HepG2 (cell line): ENCODE results near the gene STARD13. TPM values are rescaled to one million over a fixed set of nuclear protein-coding genes. Genes with fewer than 3 reads are reported as not detected.

Experiments used
- ATAC-seq: fragments of 200-7000 bp; cut with Tn5 transposase; 3 replicates; pipeline ENCODE4 v1.9.1; 2020; ENCODE audit warnings: mild to moderate bottlenecking, moderate library complexity
- BruUV-seq: library from RNA; stranded (reverse); fragments of 400-500 nt; replicated peaks from 2 replicates; lab custom pipeline; 2021; lab: Mats Ljungman, UMichigan
- CTCF ChIA-PET: fragments of 300-600 bp; formaldehyde crosslinking; extraction: SDS; loops from one replicate; lab custom pipeline; 2021; ENCODE audit warnings: low total read pairs, inconsistent platforms, low intra/inter-chr PET ratio; lab: Yijun Ruan, JAX
- POLR2A ChIA-PET: fragments of 350-600 bp; sonication (Branson Sonifier 250); formaldehyde crosslinking; loops from one replicate; lab custom pipeline; 2020; ENCODE audit warnings: antibody characterized with exemption, inconsistent platforms; lab: Yijun Ruan, JAX
- DNase-seq: peaks from one replicate; pipeline ENCODE4 v3.0.0-alpha.2; 2015; ENCODE audit warnings: low spot score
- FAIRE-seq: peaks from 3 replicates; lab custom pipeline; 2011; peaks lifted over from hg19 to GRCh38; lab: Jason Lieb, UNC
- H2AFZ ChIP-seq: one replicate; pipeline ENCODE4 v1.6.1; 2011; ENCODE audit warnings: low read length, inconsistent platforms
- H3K27ac ChIP-seq: fragments of 300-600 bp; 3 replicates; pipeline ENCODE4 v1.8.0; 2011; ENCODE audit warnings: mixed run types, mild to moderate bottlenecking, mixed read lengths, low read length, inconsistent platforms; ENCODE audit not compliant: insufficient read depth; ENCODE audit errors: extremely low read length
- H3K27me3 ChIP-seq, 2 experiments: fragments of 200-600 bp in 1 of 2; 2 replicates in 1 of 2; 3 replicates in 1 of 2; pipeline versions ENCODE4 v1.6.0 to v1.8.0; 2011; ENCODE audit warnings: low read length in 2 of 2, mild to moderate bottlenecking in 2 of 2, moderate library complexity in 2 of 2, inconsistent platforms in 1 of 2; ENCODE audit not compliant: insufficient read depth in 2 of 2, control insufficient read depth in 1 of 2
- H3K36me3 ChIP-seq, 2 experiments: fragments of 200-600 bp in 1 of 2; replicated peaks in 1 of 2; 2 replicates in 1 of 2; 3 replicates in 1 of 2; pipeline versions ENCODE4 v1.5.1 to v1.8.0; 2011; ENCODE audit warnings: low read length in 2 of 2, inconsistent platforms in 1 of 2; ENCODE audit not compliant: insufficient read depth in 2 of 2, control insufficient read depth in 1 of 2
- H3K4me1 ChIP-seq: 2 replicates; pipeline ENCODE4 v1.5.1; 2012; ENCODE audit warnings: low read length, inconsistent platforms; ENCODE audit not compliant: insufficient read depth
- H3K4me2 ChIP-seq: 2 replicates; pipeline ENCODE4 v1.6.0; 2011; ENCODE audit warnings: low read depth, low read length, inconsistent platforms
- H3K4me3 ChIP-seq, 3 experiments: fragments of 200-600 bp in 1 of 3; sonication (generic), shearing (Covaris generic) in 1 of 3; replicated peaks in 1 of 3; 2 replicates each; pipeline ENCODE4 v1.5.1; 2011 to 2016; ENCODE audit warnings: low read length in 3 of 3, inconsistent platforms in 2 of 3, low read depth in 2 of 3, mild to moderate bottlenecking in 2 of 3, control low read depth in 1 of 3, mixed read lengths in 1 of 3; ENCODE audit not compliant: insufficient read depth in 1 of 3
- H3K79me2 ChIP-seq: one replicate; pipeline ENCODE4 v1.6.1; 2011; ENCODE audit warnings: low read length, inconsistent platforms; ENCODE audit not compliant: insufficient read depth
- H3K9ac ChIP-seq: 2 replicates; pipeline ENCODE4 v1.6.0; 2011; ENCODE audit warnings: mild to moderate bottlenecking, low read depth, low read length, inconsistent platforms; ENCODE audit not compliant: insufficient read depth
- H3K9me3 ChIP-seq: 2 replicates; pipeline ENCODE4 v1.5.1; 2012; ENCODE audit warnings: mild to moderate bottlenecking, low read length
- H4K20me1 ChIP-seq: 2 replicates; pipeline ENCODE4 v1.6.0; 2011; ENCODE audit warnings: inconsistent platforms, mild to moderate bottlenecking, low read length, moderate library complexity; ENCODE audit not compliant: insufficient read depth
- ASH2L ChIP-seq: fragments of 300-600, 200-600 bp; sonication (generic); IDR thresholded peaks from 2 replicates; pipeline ENCODE4 v1.7.0; 2017; ENCODE audit warnings: low read depth, mild to moderate bottlenecking, moderate library complexity, mixed read lengths, low read length; ENCODE audit not compliant: insufficient read length
- KAT7 ChIP-seq: IDR thresholded peaks from 2 replicates; pipeline ENCODE4 v1.6.1; 2018; ENCODE audit warnings: borderline replicate concordance, missing compliant biosample characterization
- NCOA5 ChIP-seq: sonication (generic); formaldehyde crosslinking; IDR thresholded peaks from 2 replicates; pipeline ENCODE4 v1.4.0; 2020; ENCODE audit warnings: missing genetic modification reagents
- NR2C2 ChIP-seq: sonication (generic); formaldehyde crosslinking; IDR thresholded peaks from 2 replicates; pipeline ENCODE4 v1.4.0; 2020; ENCODE audit warnings: missing genetic modification reagents, mild to moderate bottlenecking, moderate library complexity, borderline replicate concordance
- SOX6 ChIP-seq, 2 experiments: fragments of 450-650 bp in 1 of 2; sonication (generic) in 1 of 2; formaldehyde crosslinking in 1 of 2; IDR thresholded peaks; 2 replicates each; pipeline versions ENCODE4 v1.4.0 to v1.6.1; 2017 to 2020; ENCODE audit warnings: antibody characterized with exemption in 1 of 2, mild to moderate bottlenecking in 1 of 2, missing genetic modification reagents in 1 of 2
- ZFX ChIP-seq: sonication (generic); formaldehyde crosslinking; IDR thresholded peaks from 2 replicates; pipeline ENCODE4 v1.4.0; 2020; ENCODE audit warnings: mild to moderate bottlenecking, low read depth, missing genetic modification reagents, moderate library complexity
- ZNF136 ChIP-seq: sonication (generic); formaldehyde crosslinking; IDR thresholded peaks from 2 replicates; pipeline ENCODE4 v1.8.1; 2022; ENCODE audit warnings: low read depth, mild to moderate bottlenecking, moderate library complexity, missing genetic modification reagents
- ZNF607 ChIP-seq: sonication (generic); formaldehyde crosslinking; IDR thresholded peaks from 2 replicates; pipeline ENCODE4 v1.5.1; 2020; ENCODE audit warnings: missing genetic modification reagents, mild to moderate bottlenecking, borderline replicate concordance
- ZNF761 ChIP-seq: sonication (generic); formaldehyde crosslinking; conservative IDR thresholded peaks from 2 replicates; pipeline ENCODE4 v1.4.0; 2020; ENCODE audit warnings: mild to moderate bottlenecking, missing genetic modification reagents
- ZNF775 ChIP-seq: sonication (generic); formaldehyde crosslinking; IDR thresholded peaks from 2 replicates; pipeline ENCODE4 v1.4.0; 2020; ENCODE audit warnings: missing genetic modification reagents, mild to moderate bottlenecking, moderate library complexity, borderline replicate concordance
- WGBS: methylation state at CpG from one replicate; pipeline ENCODE4 v1.1.6; 2017; ENCODE audit warnings: low lambda C conversion rate; 5-methylcytosine and 5-hydroxymethylcytosine counted together
- in situ Hi-C: cut with HindIII; loops from 2 replicates; pipeline ENCODE4 v1.10.0; 2017; ENCODE audit warnings: low pct_unique_long_range_greater_than_20kb; ENCODE audit not compliant: extremely low pct_ligation_motif_present
- intact Hi-C: fragments of 100-400 bp; cut with micrococcal nuclease; formaldehyde crosslinking; loops from one replicate; pipeline ENCODE4 v1.10.0; 2022; ENCODE audit not compliant: unreplicated experiment
- polyA plus RNA-seq, 8 experiments: library from polyadenylated mRNA; depleted of rRNA in 3 of 8; stranded (reverse) in 7 of 8; unstranded in 1 of 8; fragments of >200 nt; fragmentation: Illumina TruSeq in 4 of 8; extraction: Trizol in 4 of 8; gene quantifications; 2 replicates each; pipeline versions ENCODE4 v1.2.1 to v1.2.3, GENCODE V29; 2011 to 2016; ENCODE audit warnings: low read depth in 4 of 8, missing spikeins in 1 of 8, mixed read lengths in 1 of 8; ENCODE audit not compliant: insufficient read depth in 1 of 8
- total RNA-seq, 5 experiments: library from RNA; depleted of rRNA; stranded (reverse); fragments of >200 nt; fragmentation: Illumina TruSeq; extraction: Trizol; gene quantifications; 2 replicates each; pipeline ENCODE4 v1.2.3, GENCODE V29; 2016; ENCODE audit warnings: low read depth in 1 of 5
- TF ChIP-seq, protein P1 (sequence below): sonication (generic); formaldehyde crosslinking; IDR thresholded peaks from 2 replicates; pipeline ENCODE4 v1.4.0; 2020; ENCODE audit warnings: mild to moderate bottlenecking, missing genetic modification reagents
- TF ChIP-seq, protein P2 (sequence below): fragments of 450-650 bp; IDR thresholded peaks from 2 replicates; pipeline ENCODE4 v1.6.1; 2017; ENCODE audit warnings: mild to moderate bottlenecking
- TF ChIP-seq, protein P3 (sequence below): sonication (generic); formaldehyde crosslinking; IDR thresholded peaks from 2 replicates; pipeline ENCODE4 v1.5.0; 2020; ENCODE audit warnings: missing genetic modification reagents

The STARD13 gene
- total and polyA plus RNA-seq, 2 of the 13 experiments (the other 11 are each of a cell fraction or from before 2014, with no cell fraction given) = 12.8 to 14.3 TPM

DNA sequence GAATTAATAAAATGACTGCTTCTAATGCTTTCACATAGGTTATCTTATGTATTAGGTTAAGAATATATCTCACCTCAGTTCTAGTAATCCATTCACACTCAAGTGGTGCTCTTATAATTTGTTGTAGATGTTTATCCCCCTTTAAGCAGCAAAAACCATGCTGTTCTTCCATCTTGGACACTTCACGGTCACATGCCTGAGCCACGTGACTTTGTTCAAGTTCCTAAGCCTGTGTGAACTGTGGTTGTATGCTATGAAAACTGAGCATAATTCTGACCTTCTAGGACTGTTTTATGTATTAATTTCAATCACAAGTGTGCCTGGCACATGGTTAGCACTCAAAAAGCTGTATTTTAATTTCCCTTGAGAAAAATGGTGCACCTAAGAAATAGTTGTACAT, 41.2 kb upstream of the STARD13 start:
- Histone ChIP-seq H3K4me2 (no peak overlapping the region), H2AFZ (no peak overlapping the region), H3K27me3 (no peaks in the 10 kb centered on the region), H3K4me3 (no peak overlapping the region), H3K9me3 (no peaks in the 10 kb centered on the region), H3K4me1 (no peaks in the 10 kb centered on the region), H3K27ac (no peak overlapping the region), H3K36me3 (no peaks in the 10 kb centered on the region), H3K9ac (no peak overlapping the region), H3K79me2 (no peaks in the 10 kb centered on the region), H4K20me1 (no peaks in the 10 kb centered on the region)
- WGBS = 98% methylated on average over 2 of the region's 2 CpGs
- no peak for DNase-seq
- in situ Hi-C loops = no loop called here
- no TSS peak for BruUV-seq
- ATAC-seq = no peak
- intact Hi-C loops = no loop called here
- FAIRE-seq = no peak
- ChIA-PET POLR2A (no interaction called here), CTCF (no interaction called here)
- TF ChIP-seq, protein P1, sequence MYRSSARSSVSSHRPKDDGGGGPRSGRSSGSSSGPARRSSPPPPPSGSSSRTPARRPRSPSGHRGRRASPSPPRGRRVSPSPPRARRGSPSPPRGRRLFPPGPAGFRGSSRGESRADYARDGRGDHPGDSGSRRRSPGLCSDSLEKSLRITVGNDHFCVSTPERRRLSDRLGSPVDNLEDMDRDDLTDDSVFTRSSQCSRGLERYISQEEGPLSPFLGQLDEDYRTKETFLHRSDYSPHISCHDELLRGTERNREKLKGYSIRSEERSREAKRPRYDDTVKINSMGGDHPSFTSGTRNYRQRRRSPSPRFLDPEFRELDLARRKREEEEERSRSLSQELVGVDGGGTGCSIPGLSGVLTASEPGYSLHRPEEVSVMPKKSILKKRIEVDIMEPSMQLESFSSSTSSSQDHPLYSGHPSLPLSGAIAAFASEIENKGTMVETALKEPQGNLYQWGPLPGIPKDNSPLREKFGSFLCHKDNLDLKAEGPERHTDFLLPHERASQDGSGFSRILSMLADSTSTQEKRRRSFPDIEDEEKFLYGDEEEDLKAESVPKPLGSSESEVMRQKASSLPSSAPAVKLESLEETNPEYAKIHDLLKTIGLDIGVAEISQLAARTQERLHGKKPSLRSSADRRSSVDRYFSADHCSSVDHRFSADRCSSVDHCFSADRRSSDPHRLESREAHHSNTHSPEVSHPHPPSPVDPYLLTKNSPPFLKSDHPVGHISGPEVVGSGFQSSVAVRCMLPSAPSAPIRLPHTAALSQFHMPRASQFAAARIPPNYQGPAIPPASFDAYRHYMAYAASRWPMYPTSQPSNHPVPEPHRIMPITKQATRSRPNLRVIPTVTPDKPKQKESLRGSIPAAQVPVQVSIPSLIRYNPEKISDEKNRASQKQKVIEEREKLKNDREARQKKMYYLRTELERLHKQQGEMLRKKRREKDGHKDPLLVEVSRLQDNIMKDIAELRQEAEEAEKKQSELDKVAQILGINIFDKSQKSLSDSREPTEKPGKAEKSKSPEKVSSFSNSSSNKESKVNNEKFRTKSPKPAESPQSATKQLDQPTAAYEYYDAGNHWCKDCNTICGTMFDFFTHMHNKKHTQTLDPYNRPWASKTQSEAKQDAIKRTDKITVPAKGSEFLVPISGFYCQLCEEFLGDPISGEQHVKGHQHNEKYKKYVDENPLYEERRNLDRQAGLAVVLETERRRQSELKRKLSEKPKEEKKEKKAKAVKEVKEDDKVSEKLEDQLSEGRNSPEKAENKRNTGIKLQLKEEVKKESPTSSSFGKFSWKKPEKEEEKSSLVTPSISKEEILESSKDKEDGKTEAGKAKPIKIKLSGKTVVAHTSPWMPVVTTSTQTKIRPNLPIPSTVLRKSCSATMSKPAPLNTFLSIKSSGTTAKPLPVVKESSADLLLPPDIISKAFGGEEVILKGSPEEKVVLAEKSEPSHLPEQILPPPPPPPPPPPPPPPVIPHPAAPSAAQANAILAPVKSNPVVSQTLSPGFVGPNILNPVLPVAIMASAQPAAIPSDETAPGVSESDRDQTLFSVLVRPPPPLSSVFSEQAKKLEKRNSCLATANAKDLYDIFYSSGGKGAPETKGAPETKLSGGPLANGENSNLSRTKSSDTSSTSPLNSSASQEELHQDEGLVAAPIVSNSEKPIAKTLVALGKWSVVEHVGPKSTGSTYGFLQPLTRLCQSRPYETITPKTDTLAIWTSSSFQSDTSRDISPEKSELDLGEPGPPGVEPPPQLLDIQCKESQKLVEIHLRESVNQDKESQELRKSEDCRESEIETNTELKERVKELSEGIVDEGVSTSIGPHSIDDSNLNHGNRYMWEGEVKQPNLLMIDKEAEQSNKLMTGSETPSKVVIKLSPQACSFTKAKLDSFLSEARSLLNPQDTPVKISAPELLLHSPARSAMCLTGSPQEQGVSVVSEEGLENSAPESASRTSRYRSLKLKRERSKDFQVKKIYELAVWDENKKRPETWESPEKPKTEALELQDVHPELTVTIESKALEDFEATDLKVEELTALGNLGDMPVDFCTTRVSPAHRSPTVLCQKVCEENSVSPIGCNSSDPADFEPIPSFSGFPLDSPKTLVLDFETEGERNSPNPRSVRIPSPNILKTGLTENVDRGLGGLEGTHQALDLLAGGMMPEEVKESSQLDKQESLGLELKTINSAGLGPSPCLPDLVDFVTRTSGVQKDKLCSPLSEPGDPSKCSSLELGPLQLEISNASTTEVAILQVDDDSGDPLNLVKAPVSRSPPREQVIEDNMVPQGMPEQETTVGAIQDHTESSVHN (CRISPR knock-in tag) = no peak
- TF ChIP-seq ZNF607 (CRISPR knock-in tag) (no peak), ZNF136 (no peak), SOX6 (IDR thresholded peaks at IDR 0.05) (no peak), SOX6 (CRISPR knock-in tag; IDR thresholded peaks at IDR 0.05) (no peak), ZNF775 (no peak), ZFX (no peak), ZNF761 (no peak), KAT7 (CRISPR knock-in tag) (no peak), NCOA5 (no peak), ASH2L (no peak), NR2C2 (no peak)
- TF ChIP-seq, protein P2, sequence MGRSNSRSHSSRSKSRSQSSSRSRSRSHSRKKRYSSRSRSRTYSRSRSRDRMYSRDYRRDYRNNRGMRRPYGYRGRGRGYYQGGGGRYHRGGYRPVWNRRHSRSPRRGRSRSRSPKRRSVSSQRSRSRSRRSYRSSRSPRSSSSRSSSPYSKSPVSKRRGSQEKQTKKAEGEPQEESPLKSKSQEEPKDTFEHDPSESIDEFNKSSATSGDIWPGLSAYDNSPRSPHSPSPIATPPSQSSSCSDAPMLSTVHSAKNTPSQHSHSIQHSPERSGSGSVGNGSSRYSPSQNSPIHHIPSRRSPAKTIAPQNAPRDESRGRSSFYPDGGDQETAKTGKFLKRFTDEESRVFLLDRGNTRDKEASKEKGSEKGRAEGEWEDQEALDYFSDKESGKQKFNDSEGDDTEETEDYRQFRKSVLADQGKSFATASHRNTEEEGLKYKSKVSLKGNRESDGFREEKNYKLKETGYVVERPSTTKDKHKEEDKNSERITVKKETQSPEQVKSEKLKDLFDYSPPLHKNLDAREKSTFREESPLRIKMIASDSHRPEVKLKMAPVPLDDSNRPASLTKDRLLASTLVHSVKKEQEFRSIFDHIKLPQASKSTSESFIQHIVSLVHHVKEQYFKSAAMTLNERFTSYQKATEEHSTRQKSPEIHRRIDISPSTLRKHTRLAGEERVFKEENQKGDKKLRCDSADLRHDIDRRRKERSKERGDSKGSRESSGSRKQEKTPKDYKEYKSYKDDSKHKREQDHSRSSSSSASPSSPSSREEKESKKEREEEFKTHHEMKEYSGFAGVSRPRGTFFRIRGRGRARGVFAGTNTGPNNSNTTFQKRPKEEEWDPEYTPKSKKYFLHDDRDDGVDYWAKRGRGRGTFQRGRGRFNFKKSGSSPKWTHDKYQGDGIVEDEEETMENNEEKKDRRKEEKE = no peak
- TF ChIP-seq, protein P3, sequence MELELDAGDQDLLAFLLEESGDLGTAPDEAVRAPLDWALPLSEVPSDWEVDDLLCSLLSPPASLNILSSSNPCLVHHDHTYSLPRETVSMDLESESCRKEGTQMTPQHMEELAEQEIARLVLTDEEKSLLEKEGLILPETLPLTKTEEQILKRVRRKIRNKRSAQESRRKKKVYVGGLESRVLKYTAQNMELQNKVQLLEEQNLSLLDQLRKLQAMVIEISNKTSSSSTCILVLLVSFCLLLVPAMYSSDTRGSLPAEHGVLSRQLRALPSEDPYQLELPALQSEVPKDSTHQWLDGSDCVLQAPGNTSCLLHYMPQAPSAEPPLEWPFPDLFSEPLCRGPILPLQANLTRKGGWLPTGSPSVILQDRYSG = no peak
